ENCODE measurements around the gene GATAD2B. TPM values are rescaled to one million over a fixed set of nuclear protein-coding genes. Genes with fewer than 3 reads are reported as not detected.

GATAD2B gene
- polyA plus RNA-seq, 1 donor = 19.6 TPM

Other genes with a start within 250 kb of the GATAD2B start
- 17.2 TPM for gene NPR1, start 244.3 kb downstream of the GATAD2B start, polyA plus RNA-seq (ENCODE audit: insufficient read length)
- 45.5 TPM for gene INTS3, start 194.9 kb downstream of the GATAD2B start, polyA plus RNA-seq (ENCODE audit: insufficient read length)
- 23.7 TPM for gene SLC27A3, start 147.6 kb downstream of the GATAD2B start, polyA plus RNA-seq (ENCODE audit: insufficient read length)
- gene DENND4B, start 23.7 kb upstream of the GATAD2B start, polyA plus RNA-seq (ENCODE audit: insufficient read length) = 39.7 TPM
- gene CRTC2, start 35.6 kb upstream of the GATAD2B start, polyA plus RNA-seq (ENCODE audit: insufficient read length) = 23.3 TPM
- 43.9 TPM for gene SLC39A1, start 40.6 kb upstream of the GATAD2B start, polyA plus RNA-seq (ENCODE audit: insufficient read length)
- 16.1 TPM for gene CREB3L4, start 44.9 kb upstream of the GATAD2B start, polyA plus RNA-seq (ENCODE audit: insufficient read length)
- gene JTB, start 54.7 kb upstream of the GATAD2B start, polyA plus RNA-seq (ENCODE audit: insufficient read length) = 72.1 TPM
- gene RAB13, start 63.4 kb upstream of the GATAD2B start, polyA plus RNA-seq (ENCODE audit: insufficient read length) = 74.0 TPM
- gene RPS27, start 67.8 kb upstream of the GATAD2B start, polyA plus RNA-seq (ENCODE audit: insufficient read length) = 3,171 TPM
- gene NUP210L, start 232.1 kb upstream of the GATAD2B start, polyA plus RNA-seq (ENCODE audit: insufficient read length) = not detected